Stimulated activated CD4-positive, alpha-beta T cell treated with anti-CD3 and anti-CD28 coated beads, Interleukin-1b, Interleukin-23, amount 100 ng/mL, for 4 hours (primary cell): ENCODE measurements around the gene PRELID1.
"Not testable (repeated sequence)": the region's sequence is repeated elsewhere in the genome, so short reads cannot be mapped to it uniquely, and the experiment has no call there.

Experiments used
- DNase-seq, 2 donors: peaks; one replicate each; pipeline ENCODE4 v3.0.0-alpha.2; 2020; ENCODE audit warnings: low read depth in 2 of 2

The PRELID1 gene

GRCh38 chr5:177299697-177300096 is 3.9 kb upstream of the PRELID1 start:
- DNase-seq = no peak

GRCh38 chr5:177300236-177300880 is 3.2 kb upstream of the PRELID1 start:
- DNase-seq = no peak

GRCh38 chr5:177300951-177301350 is 2.6 kb upstream of the PRELID1 start:
- DNase-seq = no peak

GRCh38 chr5:177301503-177302165 is 2.0 kb upstream of the PRELID1 start:
- DNase-seq = no peak

- no peak for DNase-seq
Measured at GRCh38 chr5:177302354-177303110, 1.1 kb upstream of the PRELID1 start.

GRCh38 chr5:177303925-177304391 is 359 bp downstream of the PRELID1 start:
- DNase-seq = no peak

- DNase-seq = no peak
Measured at GRCh38 chr5:177304392-177305119, 957 bp downstream of the PRELID1 start.

- DNase-seq = not testable (repeated sequence)
Measured at GRCh38 chr5:177306103-177306640, 2.6 kb downstream of the PRELID1 start.

GRCh38 chr5:177306674-177307543 is 3.3 kb downstream of the PRELID1 start:
- DNase-seq = no peak

- DNase-seq = no peak
Measured at GRCh38 chr5:177307544-177308363, 4.2 kb downstream of the PRELID1 start.

GRCh38 chr5:177308740-177309139 is 5.1 kb downstream of the PRELID1 start:
- DNase-seq = no peak

- peak; percentile 57 to 58 for DNase-seq
Measured at GRCh38 chr5:177309351-177310191, 6.0 kb downstream of the PRELID1 start.

GRCh38 chr5:177310332-177310731 is 6.7 kb downstream of the PRELID1 start:
- no peak for DNase-seq

- no peak for DNase-seq
Measured at GRCh38 chr5:177310757-177311391, 7.3 kb downstream of the PRELID1 start.

GRCh38 chr5:177311392-177311722 is 7.8 kb downstream of the PRELID1 start:
- DNase-seq = no peak

GRCh38 chr5:177311723-177312648 is 8.4 kb downstream of the PRELID1 start, which contains the start of gene MXD3:
TSS of gene MXD3 (minus strand) at chr5:177311898. CDS start at chr5:177311830, 68 bp downstream.
- DNase-seq = peak; percentile 92 to 94

- DNase-seq = no peak
Measured at GRCh38 chr5:177312649-177313181, 9.1 kb downstream of the PRELID1 start.
